Tibial nerve (tissue), 4 donors: ENCODE results near the gene AGXT2. TPM values are rescaled to one million over a fixed set of nuclear protein-coding genes. Genes with fewer than 3 reads are reported as not detected.

Source experiments
- DNase-seq, 2 donors: peaks; one replicate each; pipeline ENCODE4 v3.0.0-alpha.2; 2019; ENCODE audit warnings: low spot score in 2 of 2
- H3K27ac ChIP-seq, 4 donors: fragments of 200-600 bp; sonication (generic) in 3 of 4; one replicate each; pipeline ENCODE4 v1.5.1; 2017 to 2019; ENCODE audit warnings: mild to moderate bottlenecking in 1 of 4
- H3K27me3 ChIP-seq, 2 donors: fragments of 200-600 bp; sonication (generic) in 1 of 2; one replicate each; pipeline versions ENCODE4 v1.5.1 to v1.6.0; 2017 to 2019
- H3K36me3 ChIP-seq, 3 donors: fragments of 200-600 bp; sonication (generic); one replicate each; pipeline ENCODE4 v1.5.1; 2018 to 2019
- H3K4me1 ChIP-seq, 4 donors: fragments of 200-600 bp; sonication (generic) in 3 of 4; one replicate each; pipeline ENCODE4 v1.5.1; 2017 to 2019
- H3K4me3 ChIP-seq, 4 donors: fragments of 200-600 bp; sonication (generic) in 3 of 4; one replicate each; pipeline ENCODE4 v1.5.1; 2017 to 2019; ENCODE audit warnings: mild to moderate bottlenecking in 1 of 4, moderate library complexity in 1 of 4
- H3K9me3 ChIP-seq, 4 donors: fragments of 200-600 bp; sonication (generic) in 3 of 4; one replicate each; pipeline ENCODE4 v1.5.1; 2017 to 2019
- EP300 ChIP-seq, 2 donors: sonication (generic); formaldehyde crosslinking; IDR thresholded peaks; one replicate each; pipeline ENCODE4 v1.6.1; 2017; ENCODE audit warnings: antibody characterized with exemption in 2 of 2, mild to moderate bottlenecking in 1 of 2
- POLR2A ChIP-seq, 2 donors: fragments of 450-650 bp; IDR thresholded peaks; one replicate each; pipeline ENCODE4 v1.6.1; 2017; ENCODE audit warnings: antibody characterized with exemption in 2 of 2, mild to moderate bottlenecking in 2 of 2, moderate library complexity in 2 of 2
- WGBS, 2 donors: methylation state at CpG; one replicate each; pipeline ENCODE4 v1.1.5; 2018; 5-methylcytosine and 5-hydroxymethylcytosine counted together
- total RNA-seq, 4 donors: library from RNA; depleted of rRNA; stranded (reverse); fragments of >200 nt; gene quantifications; one replicate each; pipeline ENCODE4 v1.1.0, GENCODE V29; 2016
- TF ChIP-seq, protein P1 (sequence below), 5 experiments: fragments of 200-600 bp in 3 of 5; fragments of 450-650 bp in 2 of 5; sonication (generic) in 3 of 5; IDR thresholded peaks; one replicate each; pipeline ENCODE4 v1.5.1; 2016 to 2019; ENCODE audit warnings: antibody characterized with exemption in 5 of 5, mild to moderate bottlenecking in 3 of 5, moderate library complexity in 2 of 5

AGXT2 gene, protein sequence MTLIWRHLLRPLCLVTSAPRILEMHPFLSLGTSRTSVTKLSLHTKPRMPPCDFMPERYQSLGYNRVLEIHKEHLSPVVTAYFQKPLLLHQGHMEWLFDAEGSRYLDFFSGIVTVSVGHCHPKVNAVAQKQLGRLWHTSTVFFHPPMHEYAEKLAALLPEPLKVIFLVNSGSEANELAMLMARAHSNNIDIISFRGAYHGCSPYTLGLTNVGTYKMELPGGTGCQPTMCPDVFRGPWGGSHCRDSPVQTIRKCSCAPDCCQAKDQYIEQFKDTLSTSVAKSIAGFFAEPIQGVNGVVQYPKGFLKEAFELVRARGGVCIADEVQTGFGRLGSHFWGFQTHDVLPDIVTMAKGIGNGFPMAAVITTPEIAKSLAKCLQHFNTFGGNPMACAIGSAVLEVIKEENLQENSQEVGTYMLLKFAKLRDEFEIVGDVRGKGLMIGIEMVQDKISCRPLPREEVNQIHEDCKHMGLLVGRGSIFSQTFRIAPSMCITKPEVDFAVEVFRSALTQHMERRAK
- total RNA-seq: not detected

DNA sequence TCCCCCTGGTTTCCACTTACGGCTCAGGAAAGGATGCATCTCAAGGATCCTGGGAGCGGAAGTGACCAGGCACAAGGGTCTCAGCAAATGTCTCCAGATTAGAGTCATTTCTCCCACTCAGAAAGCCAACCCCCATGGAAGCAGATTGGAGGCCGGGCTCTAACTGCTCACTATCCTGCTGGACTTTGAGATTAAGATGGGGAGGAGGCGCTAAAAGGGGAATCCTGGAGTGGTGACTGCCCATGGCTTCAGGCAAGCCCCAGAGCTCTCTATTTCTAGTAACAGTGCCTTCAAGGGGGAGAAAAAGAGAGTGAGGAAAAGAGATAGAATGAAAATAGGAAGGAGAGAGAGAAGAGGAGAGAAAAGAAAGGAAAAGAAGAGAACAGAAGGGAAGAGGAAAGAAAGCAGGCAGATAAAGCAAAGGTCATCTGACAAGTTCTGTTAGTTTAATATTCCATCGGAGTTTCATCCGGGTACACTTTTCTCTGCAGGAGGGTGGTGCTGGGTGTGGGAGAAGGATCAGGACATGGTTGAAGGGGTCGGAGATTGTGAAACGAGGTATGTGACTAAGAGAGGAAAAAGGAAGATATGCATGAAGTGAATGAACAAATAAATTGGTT lies at the start of gene AGXT2:
TSS of gene AGXT2 (minus strand) at position 165 of the 620 bp plus-strand sequence. CDS start at position 108, 57 bp downstream.
- Histone ChIP-seq H3K9me3 (no peaks in the 10 kb centered on the region), H3K4me3 (no peak within 1 kb of the TSS), H3K4me1 (no peaks in the 10 kb centered on the region), H3K36me3 (no peaks in the 10 kb centered on the region), H3K27ac (no peak within 1 kb of the TSS), H3K27me3 (no peaks in the 10 kb centered on the region)
- no peak for DNase-seq
- WGBS, 2 donors: 85 to 86% methylated on average over 8 of the region's 8 CpGs
- TF ChIP-seq POLR2A (IDR thresholded peaks at IDR 0.05): no peak
- TF ChIP-seq, protein P1, sequence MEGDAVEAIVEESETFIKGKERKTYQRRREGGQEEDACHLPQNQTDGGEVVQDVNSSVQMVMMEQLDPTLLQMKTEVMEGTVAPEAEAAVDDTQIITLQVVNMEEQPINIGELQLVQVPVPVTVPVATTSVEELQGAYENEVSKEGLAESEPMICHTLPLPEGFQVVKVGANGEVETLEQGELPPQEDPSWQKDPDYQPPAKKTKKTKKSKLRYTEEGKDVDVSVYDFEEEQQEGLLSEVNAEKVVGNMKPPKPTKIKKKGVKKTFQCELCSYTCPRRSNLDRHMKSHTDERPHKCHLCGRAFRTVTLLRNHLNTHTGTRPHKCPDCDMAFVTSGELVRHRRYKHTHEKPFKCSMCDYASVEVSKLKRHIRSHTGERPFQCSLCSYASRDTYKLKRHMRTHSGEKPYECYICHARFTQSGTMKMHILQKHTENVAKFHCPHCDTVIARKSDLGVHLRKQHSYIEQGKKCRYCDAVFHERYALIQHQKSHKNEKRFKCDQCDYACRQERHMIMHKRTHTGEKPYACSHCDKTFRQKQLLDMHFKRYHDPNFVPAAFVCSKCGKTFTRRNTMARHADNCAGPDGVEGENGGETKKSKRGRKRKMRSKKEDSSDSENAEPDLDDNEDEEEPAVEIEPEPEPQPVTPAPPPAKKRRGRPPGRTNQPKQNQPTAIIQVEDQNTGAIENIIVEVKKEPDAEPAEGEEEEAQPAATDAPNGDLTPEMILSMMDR (IDR thresholded peaks at IDR 0.05): no peak
- TF ChIP-seq EP300 (IDR thresholded peaks at IDR 0.05): no peak

- H3K36me3 ChIP-seq: no peaks in the 10 kb centered on the region
- no peaks in the 10 kb centered on the region for H3K9me3 ChIP-seq
- H3K4me1 ChIP-seq: peaks cover 0 to 3% (median 0%) of the 10 kb centered on the region in 4 donors
- DNase-seq: no peak
- WGBS, 2 donors: 89 to 93% methylated on average over 1 of the region's 1 CpG
- H3K4me3 ChIP-seq: no peak overlapping the region
- no peaks in the 10 kb centered on the region for H3K27me3 ChIP-seq
- TF ChIP-seq, protein P1 (IDR thresholded peaks at IDR 0.05): no peak
- no peak for TF ChIP-seq EP300 (IDR thresholded peaks at IDR 0.05)
- TF ChIP-seq POLR2A (IDR thresholded peaks at IDR 0.05): no peak
- no peak overlapping the region for H3K27ac ChIP-seq
Measured at GRCh38 chr5:35096932-35097331, 49.2 kb upstream of the AGXT2 start.

- WGBS, 2 donors: 32 to 48% methylated on average over 3 of the region's 3 CpGs
Measured at GRCh38 chr5:35096216-35096615, 48.5 kb upstream of the AGXT2 start.

DNA sequence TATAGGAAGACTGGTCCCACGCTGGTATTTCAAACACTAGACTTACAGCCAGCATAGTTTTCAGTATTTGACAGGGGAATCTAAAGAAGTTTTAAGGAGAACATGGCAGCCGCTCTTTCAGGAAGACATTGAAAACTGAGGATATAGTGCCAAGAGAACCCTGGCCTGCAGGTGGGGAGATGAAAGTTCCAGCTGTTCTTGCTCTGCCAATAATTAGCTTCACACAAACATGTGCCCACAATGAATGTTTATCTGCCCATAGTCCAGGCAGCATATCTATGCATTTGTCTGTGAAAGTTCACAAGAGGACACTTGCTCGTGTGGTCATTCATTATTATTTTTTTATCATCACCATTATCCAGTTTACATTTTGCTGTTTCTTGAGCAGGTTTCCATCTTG lies 47.6 kb upstream of the AGXT2 start:
- H3K27me3 ChIP-seq: no peaks in the 10 kb centered on the region
- no peaks in the 10 kb centered on the region for H3K36me3 ChIP-seq
- H3K27ac ChIP-seq: no peak overlapping the region
- DNase-seq: no peak
- peaks cover 0 to 3% (median 0%) of the 10 kb centered on the region in 4 donors for H3K4me1 ChIP-seq
- no peak overlapping the region for H3K4me3 ChIP-seq
- H3K9me3 ChIP-seq: no peaks in the 10 kb centered on the region
- 77 to 80% methylated on average over 3 of the region's 3 CpGs for WGBS, 2 donors
- no peak for TF ChIP-seq EP300 (IDR thresholded peaks at IDR 0.05)
- TF ChIP-seq, protein P1 (IDR thresholded peaks at IDR 0.05): no peak
- TF ChIP-seq POLR2A (IDR thresholded peaks at IDR 0.05): no peak

More at GRCh38 chr5:35096216-35096615, 48.5 kb upstream of the AGXT2 start:
- no peaks in the 10 kb centered on the region for H3K36me3 ChIP-seq
- TF ChIP-seq EP300 (IDR thresholded peaks at IDR 0.05): no peak
- TF ChIP-seq POLR2A (IDR thresholded peaks at IDR 0.05): no peak
- TF ChIP-seq, protein P1 (IDR thresholded peaks at IDR 0.05): no peak
- no peak overlapping the region for H3K27ac ChIP-seq
- no peaks in the 10 kb centered on the region for H3K27me3 ChIP-seq
- H3K4me1 ChIP-seq: peaks cover 0 to 3% (median 0%) of the 10 kb centered on the region in 4 donors
- H3K4me3 ChIP-seq: no peak overlapping the region
- DNase-seq: no peak
- no peaks in the 10 kb centered on the region for H3K9me3 ChIP-seq

DNA sequence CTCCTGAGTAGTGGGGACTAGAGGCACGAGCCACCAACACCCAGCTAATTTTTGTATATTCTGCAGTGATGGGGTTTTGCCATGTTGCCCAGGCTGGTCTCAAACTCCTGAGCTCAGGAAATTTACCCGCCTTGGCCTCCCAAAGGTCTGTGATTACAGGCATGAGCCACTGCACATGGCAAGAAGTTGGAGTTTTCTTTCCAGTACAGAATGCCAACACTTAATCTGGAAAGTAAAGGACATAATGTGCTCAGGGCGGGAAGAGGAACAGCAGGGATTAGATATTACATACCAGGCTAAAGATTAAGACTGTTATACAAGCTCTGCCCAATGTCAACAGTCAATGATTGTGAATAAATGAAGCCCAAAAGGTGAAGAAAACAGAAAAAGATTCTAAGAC lies 47.2 kb upstream of the AGXT2 start:
- TF ChIP-seq POLR2A (IDR thresholded peaks at IDR 0.05): no peak
- TF ChIP-seq, protein P1 (IDR thresholded peaks at IDR 0.05): no peak
- TF ChIP-seq EP300 (IDR thresholded peaks at IDR 0.05): no peak
- 88 to 92% methylated on average over 3 of the region's 3 CpGs for WGBS, 2 donors
- Histone ChIP-seq H3K4me3 (no peak overlapping the region), H3K9me3 (no peaks in the 10 kb centered on the region), H3K4me1 (peaks cover 0 to 3% (median 0%) of the 10 kb centered on the region in 4 donors), H3K27me3 (no peaks in the 10 kb centered on the region), H3K36me3 (no peaks in the 10 kb centered on the region), H3K27ac (no peak overlapping the region)
- DNase-seq: no peak
